LNCaP clone FGC (cell line): ENCODE data around the gene TMEM51.

ENCODE experiments used
- DNase-seq: peaks from one replicate; pipeline ENCODE4 v3.0.0-alpha.2; 2011; ENCODE audit warnings: low read depth
- H3K4me3 ChIP-seq: 2 replicates; pipeline ENCODE4 v1.5.1; 2011; ENCODE audit warnings: mild to moderate bottlenecking, low read depth, low read length, control low read depth
- CTCF ChIP-seq: IDR thresholded peaks from 2 replicates; pipeline ENCODE4 v1.5.1; 2012; ENCODE audit warnings: mild to moderate bottlenecking; ENCODE audit not compliant: control insufficient read depth, insufficient read depth; ENCODE audit errors: extremely low read depth

TMEM51 gene

GRCh38 chr1:15222653-15223303 lies 69.2 kb downstream of the TMEM51 start:
- no peak for TF ChIP-seq CTCF
- H3K4me3 ChIP-seq, result no peak overlapping the region
- DNase-seq, result no peak

DNA sequence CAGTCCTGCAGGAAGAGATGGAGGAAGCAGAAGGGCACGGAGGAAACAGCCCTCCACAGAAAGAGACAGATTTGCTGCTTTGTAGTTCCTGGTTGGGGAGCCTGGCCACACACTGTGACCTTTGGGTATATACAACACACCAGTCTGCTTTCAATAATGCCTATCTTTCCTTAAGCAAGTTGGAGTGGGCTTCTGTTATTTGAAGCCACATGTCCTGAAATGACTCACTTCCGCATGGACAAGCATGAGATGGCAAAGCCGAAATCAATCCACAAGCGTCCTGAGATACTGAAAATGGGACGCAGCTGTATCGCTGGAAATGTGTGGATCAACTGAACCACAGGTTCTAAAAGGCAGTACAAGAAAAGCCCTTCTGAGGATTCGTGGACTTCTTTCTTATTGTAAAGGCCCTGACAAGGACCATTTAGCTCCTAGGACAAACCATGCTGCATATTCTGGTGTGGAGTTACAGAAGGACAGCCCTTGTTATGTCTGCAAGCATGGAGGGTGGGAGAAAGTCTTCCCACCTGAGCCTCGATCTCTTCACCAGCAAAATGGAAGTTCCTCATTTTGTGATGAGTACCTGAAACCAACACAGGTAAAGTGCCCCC lies 70.8 kb downstream of the TMEM51 start:
- DNase-seq, result no peak
- no peak overlapping the region for H3K4me3 ChIP-seq
- no peak for TF ChIP-seq CTCF

- no peak for TF ChIP-seq CTCF
- no peak overlapping the region for H3K4me3 ChIP-seq
- no peak for DNase-seq
Observed at GRCh38 chr1:15224974-15225373, 71.4 kb downstream of the TMEM51 start.

GRCh38 chr1:15225461-15225860 lies 71.9 kb downstream of the TMEM51 start:
- no peak overlapping the region for H3K4me3 ChIP-seq
- TF ChIP-seq CTCF, result no peak
- no peak for DNase-seq

DNA sequence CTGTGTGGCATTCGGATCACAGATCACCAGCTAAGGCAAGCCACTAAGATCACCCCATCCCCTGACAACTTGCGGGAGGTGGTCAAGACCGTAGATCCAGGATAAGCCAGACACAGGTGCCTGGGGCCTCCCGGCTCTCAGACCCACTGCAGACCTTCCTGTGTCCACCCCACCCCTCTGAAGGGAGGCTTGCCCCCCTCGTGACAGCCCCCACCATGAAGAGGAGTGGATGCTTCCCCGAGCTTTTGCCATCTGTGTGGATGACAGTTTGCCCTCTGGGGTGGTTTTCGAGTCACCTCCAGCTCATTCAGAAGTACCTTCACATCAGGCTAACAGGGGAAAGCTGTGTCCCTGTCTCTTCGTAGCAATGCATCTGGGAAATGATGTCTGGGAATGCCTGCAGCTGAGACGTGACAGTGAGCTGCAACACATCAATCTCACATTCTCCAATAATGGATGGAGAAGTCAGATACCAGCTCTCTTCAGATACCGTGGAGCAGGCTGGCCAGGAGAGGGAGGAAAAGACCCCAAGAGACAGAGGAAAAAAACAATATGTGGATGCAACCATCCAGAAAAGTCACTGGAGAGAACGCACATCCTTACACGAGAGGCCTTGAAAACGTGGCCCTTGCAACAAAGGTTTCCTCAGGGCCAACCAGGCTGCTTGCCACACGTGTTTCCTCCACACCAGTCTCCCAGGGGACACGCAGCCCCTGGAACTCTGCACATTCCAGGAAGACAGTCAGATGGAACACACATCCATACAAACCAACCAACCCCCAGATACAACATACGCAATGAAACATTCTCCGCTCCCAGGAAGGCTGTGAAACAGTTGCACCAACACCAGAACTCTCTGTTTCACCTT lies 73.1 kb downstream of the TMEM51 start:
- no peak for TF ChIP-seq CTCF
- H3K4me3 ChIP-seq, result no peak overlapping the region
- no peak for DNase-seq

DNA sequence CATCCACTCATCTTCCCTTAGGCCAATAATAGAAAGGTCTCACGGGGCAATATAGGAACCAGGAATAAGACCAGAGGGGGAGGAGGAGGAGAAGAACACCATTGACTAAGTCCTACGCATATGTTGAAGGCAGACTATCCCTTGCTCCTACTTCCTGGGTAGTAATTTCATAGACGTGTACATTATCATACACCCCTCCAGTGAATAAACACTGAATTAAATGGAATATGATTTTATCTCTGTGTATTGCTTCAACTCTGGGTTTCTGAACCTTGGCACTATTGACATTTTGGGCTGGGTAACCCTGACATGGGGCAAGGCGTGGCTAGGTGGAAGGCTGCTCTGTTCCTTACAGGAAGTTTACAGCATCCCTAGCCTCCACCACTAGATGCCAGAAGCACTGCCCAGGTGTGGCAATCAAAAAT lies 76.2 kb downstream of the TMEM51 start:
- H3K4me3 ChIP-seq, result no peak overlapping the region
- DNase-seq, result no peak
- TF ChIP-seq CTCF, result no peak
